HCT116 (cell line): Measurements from ENCODE around the gene DCTN4.

Experiments used
- SP1 ChIP-seq: IDR thresholded peaks from 2 replicates; pipeline ENCODE4 v1.6.1; 2012; ENCODE audit warnings: low read depth
- SRF ChIP-seq: IDR thresholded peaks from 2 replicates; pipeline ENCODE4 v1.6.1; 2012; ENCODE audit warnings: low read depth
- TF ChIP-seq, protein P1 (sequence below), 3 experiments: fragments of 200-600 bp in 1 of 3; sonication (generic) in 1 of 3; IDR thresholded peaks in 2 of 3; conservative IDR thresholded peaks in 1 of 3; 2 replicates each; pipeline ENCODE4 v1.5.1; 2012 to 2017; ENCODE audit warnings: low read depth in 2 of 3, low read length in 2 of 3, antibody characterized with exemption in 1 of 3, borderline replicate concordance in 1 of 3, control low read depth in 1 of 3, mild to moderate bottlenecking in 1 of 3, mixed read lengths in 1 of 3, mixed run types in 1 of 3, moderate library complexity in 1 of 3; ENCODE audit not compliant: insufficient read depth in 1 of 3

- TF ChIP-seq, protein P1, sequence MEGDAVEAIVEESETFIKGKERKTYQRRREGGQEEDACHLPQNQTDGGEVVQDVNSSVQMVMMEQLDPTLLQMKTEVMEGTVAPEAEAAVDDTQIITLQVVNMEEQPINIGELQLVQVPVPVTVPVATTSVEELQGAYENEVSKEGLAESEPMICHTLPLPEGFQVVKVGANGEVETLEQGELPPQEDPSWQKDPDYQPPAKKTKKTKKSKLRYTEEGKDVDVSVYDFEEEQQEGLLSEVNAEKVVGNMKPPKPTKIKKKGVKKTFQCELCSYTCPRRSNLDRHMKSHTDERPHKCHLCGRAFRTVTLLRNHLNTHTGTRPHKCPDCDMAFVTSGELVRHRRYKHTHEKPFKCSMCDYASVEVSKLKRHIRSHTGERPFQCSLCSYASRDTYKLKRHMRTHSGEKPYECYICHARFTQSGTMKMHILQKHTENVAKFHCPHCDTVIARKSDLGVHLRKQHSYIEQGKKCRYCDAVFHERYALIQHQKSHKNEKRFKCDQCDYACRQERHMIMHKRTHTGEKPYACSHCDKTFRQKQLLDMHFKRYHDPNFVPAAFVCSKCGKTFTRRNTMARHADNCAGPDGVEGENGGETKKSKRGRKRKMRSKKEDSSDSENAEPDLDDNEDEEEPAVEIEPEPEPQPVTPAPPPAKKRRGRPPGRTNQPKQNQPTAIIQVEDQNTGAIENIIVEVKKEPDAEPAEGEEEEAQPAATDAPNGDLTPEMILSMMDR (IDR thresholded peaks at IDR 0.05 in 2 of 3, conservative IDR thresholded peaks at IDR 0.05 in 1 of 3; ENCODE audit: borderline replicate concordance in 1 of 3, insufficient read depth in 1 of 3, low read depth in 2 of 3, low read length in 2 of 3): no peak
- TF ChIP-seq SP1: no peak
- no peak for TF ChIP-seq SRF
Measured at GRCh38 chr5:150740992-150741391, 17.8 kb downstream of the DCTN4 start.
